GM19468 (cell line): ENCODE data around the gene RTL5.

Experiments used
- ATAC-seq: cut with Tn5 transposase; IDR thresholded peaks from one replicate; pipeline ENCODE4 v1.9.1; 2021; ENCODE audit warnings: mild to moderate bottlenecking, moderate library complexity, moderate number of reproducible peaks; ENCODE audit not compliant: unreplicated experiment; ENCODE audit errors: extremely low read depth

RTL5 gene

GRCh38 chrX:72110876-72111708 is 20.6 kb downstream of the RTL5 start:
- ATAC-seq, result no peak

- ATAC-seq, result no peak
Measured at GRCh38 chrX:72110051-72110875, 21.5 kb downstream of the RTL5 start.

GRCh38 chrX:72108666-72109065 is 23.0 kb downstream of the RTL5 start:
- ATAC-seq, result no peak

GRCh38 chrX:72107841-72108595 is 23.7 kb downstream of the RTL5 start:
- ATAC-seq, result no peak

GRCh38 chrX:72107320-72107719 is 24.4 kb downstream of the RTL5 start:
- ATAC-seq, result no peak

- peak; percentile 50 for ATAC-seq
Measured at GRCh38 chrX:72105436-72105835, 26.3 kb downstream of the RTL5 start.

GRCh38 chrX:72102760-72103159 is 29.0 kb downstream of the RTL5 start:
- no peak for ATAC-seq

GRCh38 chrX:72102126-72102525 is 29.6 kb downstream of the RTL5 start:
- no peak for ATAC-seq

- no peak for ATAC-seq
Measured at GRCh38 chrX:72101597-72102037, 30.1 kb downstream of the RTL5 start.

GRCh38 chrX:72100824-72101351 is 30.8 kb downstream of the RTL5 start:
- peak; percentile 70 for ATAC-seq

- no peak for ATAC-seq
Measured at GRCh38 chrX:72100051-72100755, 31.5 kb downstream of the RTL5 start.

- no peak for ATAC-seq
Measured at GRCh38 chrX:72097098-72097497, 34.6 kb downstream of the RTL5 start.

GRCh38 chrX:72095370-72095769 is 36.3 kb downstream of the RTL5 start:
- ATAC-seq, result no peak

GRCh38 chrX:72094894-72095293 is 36.8 kb downstream of the RTL5 start:
- ATAC-seq, result no peak

- ATAC-seq, result no peak
Measured at GRCh38 chrX:72089254-72089653, 42.5 kb downstream of the RTL5 start.

GRCh38 chrX:72088761-72089160 is 43.0 kb downstream of the RTL5 start:
- ATAC-seq, result no peak

GRCh38 chrX:72086995-72087394 is 44.7 kb downstream of the RTL5 start:
- ATAC-seq, result no peak

- ATAC-seq, result no peak
Measured at GRCh38 chrX:72084114-72084513, 47.6 kb downstream of the RTL5 start.

- no peak for ATAC-seq
Measured at GRCh38 chrX:72083291-72083690, 48.4 kb downstream of the RTL5 start.
